Upper lobe of left lung (tissue), 4 donors: ENCODE measurements around the gene TRIM8.

ENCODE experiments used
- POLR2AphosphoS5 ChIP-seq, 2 donors: sonication (generic); formaldehyde crosslinking; IDR thresholded peaks; one replicate each; pipeline ENCODE4 v1.5.1; 2017; ENCODE audit warnings: antibody characterized with exemption in 2 of 2
- TF ChIP-seq, protein P1 (sequence below), 6 experiments: fragments of 450-650 bp in 4 of 6; fragments of 200-600 bp in 2 of 6; sonication (generic) in 2 of 6; IDR thresholded peaks; one replicate each; pipeline ENCODE4 v1.5.1; 2016 to 2019; ENCODE audit warnings: antibody characterized with exemption in 6 of 6

DNA sequence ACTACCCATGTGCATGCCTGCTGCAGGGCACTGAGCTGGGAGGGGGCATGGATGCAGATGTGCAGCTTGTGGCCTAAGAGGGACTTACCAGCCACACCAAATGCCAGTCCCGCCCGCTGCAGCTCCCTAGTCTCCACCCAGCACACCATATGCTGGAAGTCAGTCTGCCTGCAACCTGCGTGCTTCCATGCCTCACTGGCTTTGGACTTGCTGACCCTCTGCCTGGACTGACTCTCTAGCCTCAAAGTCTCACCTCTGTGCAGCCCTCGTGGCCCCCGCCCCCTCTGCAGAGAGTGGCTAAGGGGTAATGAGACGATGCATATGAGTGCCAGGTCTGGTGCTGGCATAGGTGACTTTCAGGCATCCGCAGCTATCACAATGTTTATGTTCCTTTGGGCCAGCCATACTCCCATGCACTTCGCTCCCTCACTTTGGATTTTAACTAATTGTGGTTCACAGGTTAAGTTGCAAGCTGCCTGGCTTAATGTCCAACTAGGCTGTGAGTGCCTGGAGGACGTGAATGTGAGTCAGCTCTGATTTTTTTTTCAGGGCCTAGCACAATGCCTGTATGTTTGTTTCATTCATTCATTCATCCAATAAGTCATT lies 21.7 kb downstream of the TRIM8 start:
- TF ChIP-seq, protein P1, sequence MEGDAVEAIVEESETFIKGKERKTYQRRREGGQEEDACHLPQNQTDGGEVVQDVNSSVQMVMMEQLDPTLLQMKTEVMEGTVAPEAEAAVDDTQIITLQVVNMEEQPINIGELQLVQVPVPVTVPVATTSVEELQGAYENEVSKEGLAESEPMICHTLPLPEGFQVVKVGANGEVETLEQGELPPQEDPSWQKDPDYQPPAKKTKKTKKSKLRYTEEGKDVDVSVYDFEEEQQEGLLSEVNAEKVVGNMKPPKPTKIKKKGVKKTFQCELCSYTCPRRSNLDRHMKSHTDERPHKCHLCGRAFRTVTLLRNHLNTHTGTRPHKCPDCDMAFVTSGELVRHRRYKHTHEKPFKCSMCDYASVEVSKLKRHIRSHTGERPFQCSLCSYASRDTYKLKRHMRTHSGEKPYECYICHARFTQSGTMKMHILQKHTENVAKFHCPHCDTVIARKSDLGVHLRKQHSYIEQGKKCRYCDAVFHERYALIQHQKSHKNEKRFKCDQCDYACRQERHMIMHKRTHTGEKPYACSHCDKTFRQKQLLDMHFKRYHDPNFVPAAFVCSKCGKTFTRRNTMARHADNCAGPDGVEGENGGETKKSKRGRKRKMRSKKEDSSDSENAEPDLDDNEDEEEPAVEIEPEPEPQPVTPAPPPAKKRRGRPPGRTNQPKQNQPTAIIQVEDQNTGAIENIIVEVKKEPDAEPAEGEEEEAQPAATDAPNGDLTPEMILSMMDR (IDR thresholded peaks at IDR 0.05), result no peak
- no peak for TF ChIP-seq POLR2AphosphoS5 (IDR thresholded peaks at IDR 0.05)
